GM21786 (cell line): ENCODE measurements around the gene UBR3.
"Not testable (repeated sequence)": the region's sequence is repeated elsewhere in the genome, so short reads cannot be mapped to it uniquely, and the experiment has no call there.

Experiments
- ATAC-seq: cut with Tn5 transposase; IDR thresholded peaks from one replicate; pipeline ENCODE4 v1.9.1; 2021; ENCODE audit not compliant: unreplicated experiment

UBR3 gene

DNA sequence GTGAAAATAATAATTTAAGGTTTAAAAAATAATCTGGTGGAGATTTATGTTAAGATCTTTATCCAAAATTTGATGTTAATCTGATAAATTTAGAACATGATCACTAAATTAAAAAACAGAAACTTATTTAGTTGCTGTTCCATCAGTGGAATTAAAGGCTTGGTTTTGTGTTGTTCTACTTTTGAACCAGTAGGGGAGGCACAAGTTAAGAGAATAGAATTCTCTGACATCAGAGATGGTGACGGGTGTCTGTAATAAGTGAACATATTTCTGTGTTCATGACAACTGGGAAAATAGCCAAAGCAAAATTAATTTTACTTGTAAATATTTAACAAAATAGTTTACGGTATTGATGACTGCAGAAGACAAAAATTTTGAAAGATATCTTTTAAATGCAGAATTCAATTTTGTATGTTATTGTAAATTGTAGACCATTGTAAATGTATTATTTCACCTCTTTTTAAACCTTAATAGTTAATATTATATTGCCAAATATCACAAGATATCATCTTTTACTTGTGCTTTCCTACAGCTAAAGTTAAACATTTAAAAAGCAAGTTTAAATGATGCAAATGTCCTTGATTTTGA, 106.0 kb downstream of the UBR3 start:
- ATAC-seq = peak; percentile 66

- ATAC-seq = not testable (repeated sequence)
Measured at GRCh38 chr2:169936652-169937051, 109.4 kb downstream of the UBR3 start.

DNA sequence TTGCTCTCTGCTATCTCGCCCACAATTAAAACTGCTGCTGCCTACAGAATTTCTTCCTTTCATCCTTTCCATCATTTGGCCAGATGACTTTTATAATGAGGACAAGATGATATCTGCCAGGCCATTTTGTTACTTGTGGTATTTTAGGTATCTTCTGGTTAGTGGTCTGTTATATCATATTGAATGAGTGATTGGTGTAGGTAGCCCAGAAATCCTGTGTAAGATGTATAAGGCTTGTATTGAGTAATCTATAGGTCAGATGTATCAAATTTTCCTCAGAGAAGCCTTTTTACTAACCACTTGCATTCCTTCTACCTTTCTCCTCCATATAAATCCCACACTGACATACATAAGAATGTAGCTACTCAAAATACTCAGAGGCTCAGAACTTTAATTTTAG, 118.3 kb downstream of the UBR3 start:
- ATAC-seq = no peak

DNA sequence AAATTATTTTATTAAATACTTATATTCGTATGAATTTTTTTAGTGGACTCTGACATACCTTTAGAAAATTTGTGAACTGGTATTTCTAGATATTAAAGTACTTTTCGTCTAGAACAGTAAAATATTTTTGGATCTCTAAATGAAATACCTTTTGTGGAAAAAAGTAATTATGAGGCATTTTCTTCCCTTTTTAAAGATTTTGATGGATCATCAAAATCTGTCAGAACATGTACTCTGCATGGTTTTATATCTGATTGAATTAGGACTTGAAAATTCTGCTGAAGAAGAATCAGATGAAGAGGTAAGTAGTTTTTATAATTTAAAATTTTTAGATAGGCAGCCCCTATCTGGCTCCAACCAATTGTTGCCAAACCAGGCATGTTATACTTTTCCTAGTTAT, 118.8 kb downstream of the UBR3 start:
- no peak for ATAC-seq

DNA sequence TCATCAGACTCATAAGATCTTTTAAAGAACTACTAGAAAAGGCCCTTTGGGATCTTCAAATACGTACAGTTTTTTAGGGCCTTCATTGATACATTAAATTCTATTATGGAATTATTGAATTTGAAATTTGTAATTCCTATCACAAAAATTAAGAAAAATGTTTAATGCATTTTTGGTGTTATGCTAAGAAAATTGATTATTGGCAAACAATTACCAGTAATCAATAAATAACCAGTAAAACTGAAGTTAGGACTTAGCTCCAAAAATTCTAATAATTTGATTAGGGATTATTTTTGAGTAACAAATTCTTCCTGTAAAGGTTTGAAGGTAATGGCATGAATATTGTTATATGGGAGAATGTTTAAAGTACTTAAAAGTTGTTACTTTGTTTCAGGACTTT, 119.3 kb downstream of the UBR3 start:
- no peak for ATAC-seq

DNA sequence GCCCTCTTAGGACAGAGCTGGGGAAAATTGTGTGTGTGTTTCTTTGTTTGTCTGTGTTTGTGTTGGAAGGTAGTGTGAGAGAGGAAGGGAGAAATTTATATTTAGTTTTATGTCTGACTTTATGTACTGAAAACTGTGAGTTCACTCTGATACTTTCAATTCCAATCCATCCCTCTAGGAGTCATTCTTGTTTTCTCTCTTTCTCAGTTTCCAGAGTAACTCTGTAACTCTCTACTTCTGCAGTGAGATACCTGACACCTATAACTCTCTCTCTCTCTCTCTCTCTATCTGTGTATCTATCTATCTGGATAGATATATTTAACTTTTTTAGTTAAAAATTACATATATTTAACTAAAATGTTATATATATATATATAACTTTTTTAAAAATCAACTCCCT, 128.7 kb downstream of the UBR3 start:
- no peak for ATAC-seq

DNA sequence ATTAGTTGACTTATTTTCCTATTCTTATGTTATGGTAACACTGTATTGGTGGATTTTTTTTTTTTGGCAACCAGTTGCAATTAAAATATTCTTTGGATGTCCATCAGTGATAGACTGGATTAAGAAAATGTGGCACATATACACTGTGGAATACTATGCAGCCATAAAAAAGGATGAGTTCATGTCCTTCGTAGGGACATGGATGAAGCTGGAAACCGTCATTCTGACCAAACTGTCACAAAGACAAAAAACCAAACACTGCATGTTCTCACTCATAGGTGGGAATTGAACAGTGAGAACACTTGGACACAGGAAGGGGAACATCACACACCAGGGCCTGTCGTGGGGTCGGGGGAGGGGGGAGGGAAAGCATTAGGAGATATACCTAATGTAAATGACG, 130.0 kb downstream of the UBR3 start:
- not testable (repeated sequence) for ATAC-seq

DNA sequence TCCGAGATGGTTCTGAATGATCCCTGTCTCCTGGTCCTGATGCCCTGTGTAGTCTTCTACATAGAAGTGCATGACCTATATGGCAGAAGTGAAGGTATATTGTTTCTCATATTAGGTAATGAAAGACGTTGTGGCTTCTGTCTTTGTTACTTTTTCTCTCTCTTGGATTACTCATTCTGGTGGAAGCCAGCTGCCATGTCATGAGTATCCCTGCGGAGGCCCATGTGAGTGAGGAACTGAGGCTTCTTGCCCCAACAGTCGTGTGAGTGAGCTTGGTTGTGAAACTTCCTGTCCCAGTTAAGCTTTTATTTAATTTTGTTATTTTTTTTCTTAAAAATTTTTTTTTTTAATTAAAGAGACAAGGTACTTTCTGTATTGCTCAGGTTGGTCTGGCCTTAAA, 134.7 kb downstream of the UBR3 start:
- no peak for ATAC-seq

DNA sequence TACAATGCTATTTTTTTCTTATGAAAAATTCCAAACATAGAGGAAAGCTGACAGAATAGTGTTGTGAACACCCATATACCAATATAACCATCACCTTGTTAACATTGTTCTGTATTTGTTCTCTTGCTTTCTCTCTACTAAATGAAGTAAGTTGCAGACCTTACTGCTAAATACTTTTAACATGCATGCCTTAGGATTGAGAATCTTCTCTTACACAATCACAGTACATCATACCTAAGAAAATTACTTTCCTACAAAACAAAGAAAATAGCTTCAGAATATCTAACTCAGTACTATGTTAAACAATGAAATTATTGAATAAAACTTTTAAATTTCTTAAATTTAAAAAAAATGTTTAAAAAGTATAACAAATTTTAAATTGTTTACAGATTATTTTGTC, 136.5 kb downstream of the UBR3 start:
- no peak for ATAC-seq

GRCh38 chr2:169964740-169965139, 137.5 kb downstream of the UBR3 start:
- ATAC-seq = no peak

GRCh38 chr2:169965495-169965894, 138.2 kb downstream of the UBR3 start:
- ATAC-seq = no peak

GRCh38 chr2:169966454-169966853, 139.2 kb downstream of the UBR3 start:
- no peak for ATAC-seq

DNA sequence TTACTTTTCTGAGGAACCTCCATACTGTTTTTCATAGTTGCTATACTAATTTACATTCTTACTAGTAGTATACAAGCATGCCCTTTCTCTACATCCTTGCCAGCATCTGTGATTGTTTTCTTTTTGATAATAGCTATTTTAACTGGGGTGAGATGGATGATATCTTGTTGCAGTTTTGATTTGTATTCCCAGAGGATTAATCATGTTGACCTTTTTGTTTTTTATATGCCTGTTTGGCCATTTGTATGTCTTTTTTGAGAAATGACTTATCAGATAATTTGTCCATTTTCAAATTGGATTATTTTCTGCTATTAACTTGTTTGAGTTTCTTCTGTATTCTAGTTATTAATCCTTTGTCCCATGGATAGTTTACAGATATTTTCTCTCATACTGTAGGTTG, 141.5 kb downstream of the UBR3 start:
- no peak for ATAC-seq

DNA sequence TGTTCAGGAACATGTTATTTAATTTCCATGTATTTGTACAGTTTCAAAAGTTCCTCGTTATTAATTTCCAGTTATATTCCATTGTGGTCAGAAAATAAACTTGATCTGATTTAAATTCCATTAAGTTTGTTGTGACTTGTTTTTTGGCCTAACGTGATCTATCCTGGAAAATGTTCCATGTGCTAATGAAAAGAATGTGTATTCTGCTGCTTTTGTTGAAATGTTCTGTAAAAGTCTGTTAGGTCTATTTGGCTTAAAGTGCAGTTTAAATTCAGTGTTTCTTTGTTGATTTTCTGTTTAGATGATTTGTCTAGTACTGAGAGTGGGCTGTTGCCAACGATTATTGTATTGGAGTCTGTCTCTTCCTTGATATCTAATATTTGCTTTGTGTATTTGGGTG, 148.0 kb downstream of the UBR3 start:
- ATAC-seq = no peak

GRCh38 chr2:169976335-169976851, 149.1 kb downstream of the UBR3 start:
- ATAC-seq = no peak

DNA sequence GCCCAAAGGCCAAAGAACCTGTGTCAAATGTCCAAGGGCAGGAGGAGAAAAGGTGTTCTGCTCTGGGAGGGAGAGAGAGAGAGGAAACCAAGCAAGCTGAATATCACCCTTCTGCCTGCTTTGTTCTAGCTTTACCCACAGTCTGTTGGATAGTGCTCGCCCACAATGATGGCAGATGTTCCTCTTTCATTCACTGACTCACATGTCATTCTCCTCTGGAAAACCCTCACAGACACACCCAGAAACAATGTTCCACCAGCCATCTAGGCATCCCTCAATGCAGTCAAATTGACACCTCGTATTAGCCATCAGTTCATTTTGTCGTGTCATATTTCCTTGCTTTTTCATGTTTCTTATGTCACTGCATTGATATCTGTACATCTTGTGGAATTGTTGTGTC, 150.3 kb downstream of the UBR3 start:
- no peak for ATAC-seq

- no peak for ATAC-seq
Measured at GRCh38 chr2:169978402-169979017, 151.3 kb downstream of the UBR3 start.

GRCh38 chr2:169979025-169979424, 151.8 kb downstream of the UBR3 start:
- ATAC-seq = no peak

DNA sequence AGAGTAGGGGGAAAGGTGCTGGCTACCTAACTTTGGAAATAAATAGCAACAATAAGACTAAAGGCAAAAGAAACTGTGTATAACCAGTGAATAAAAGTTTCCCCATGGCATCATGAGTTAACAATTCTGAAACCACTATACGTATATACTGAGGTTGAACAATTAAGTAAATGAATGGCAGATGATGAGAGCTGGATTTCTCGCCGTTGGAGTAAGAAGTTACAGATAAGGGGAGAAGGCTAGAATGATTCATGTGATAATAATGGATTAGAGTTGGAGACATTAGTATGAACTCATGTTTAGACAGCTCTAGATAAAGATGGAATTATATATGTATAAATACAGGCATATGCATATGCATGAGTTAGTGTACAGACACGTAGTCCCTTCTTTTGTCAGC, 152.7 kb downstream of the UBR3 start:
- ATAC-seq = no peak

GRCh38 chr2:169980643-169981042, 153.4 kb downstream of the UBR3 start:
- ATAC-seq = no peak

GRCh38 chr2:169982929-169983328, 155.7 kb downstream of the UBR3 start:
- ATAC-seq = no peak

GRCh38 chr2:169983506-169983905, 156.3 kb downstream of the UBR3 start:
- no peak for ATAC-seq

GRCh38 chr2:169984145-169984544, 156.9 kb downstream of the UBR3 start:
- ATAC-seq = no peak
